ENCODE results near the gene NACC2.

NACC2 gene

DNA sequence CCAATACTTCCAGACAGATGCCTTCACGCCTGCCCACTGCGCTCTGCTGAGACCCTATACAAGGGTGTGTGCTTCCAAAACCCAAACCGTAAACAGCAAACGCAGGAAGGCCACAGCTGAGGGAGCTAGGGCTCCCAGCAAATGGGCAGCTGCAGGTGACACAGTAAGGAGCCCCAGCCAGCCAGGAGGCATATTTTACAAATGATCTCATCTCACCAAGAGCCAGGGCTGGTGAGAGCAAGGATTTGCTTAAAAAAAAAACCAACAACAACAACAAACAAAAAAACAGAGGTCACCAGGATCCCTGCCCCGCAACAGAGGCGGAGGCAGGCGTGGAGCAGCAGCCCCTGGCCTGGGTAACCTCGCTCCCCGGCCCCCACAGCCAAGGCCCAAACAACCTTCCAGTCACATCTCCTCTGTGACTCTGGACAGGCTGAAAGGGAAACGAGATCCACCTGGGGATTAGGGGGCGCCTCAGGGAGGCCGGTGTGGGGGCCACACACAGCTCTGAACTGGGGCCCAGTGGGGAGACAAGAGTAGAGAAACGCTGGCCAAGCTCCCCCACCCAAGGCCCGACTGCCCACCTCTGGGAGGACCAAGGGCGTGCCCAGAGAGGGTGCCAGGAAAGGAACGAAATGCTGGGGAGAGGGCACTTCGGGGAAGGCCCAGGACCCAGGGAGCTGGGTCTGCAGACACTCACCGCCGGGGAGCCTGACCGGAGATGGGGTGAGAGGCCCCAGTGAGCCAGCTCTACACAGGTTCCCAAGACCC, 3.3 kb downstream of the NACC2 start:
- no peak for DNase-seq

DNA sequence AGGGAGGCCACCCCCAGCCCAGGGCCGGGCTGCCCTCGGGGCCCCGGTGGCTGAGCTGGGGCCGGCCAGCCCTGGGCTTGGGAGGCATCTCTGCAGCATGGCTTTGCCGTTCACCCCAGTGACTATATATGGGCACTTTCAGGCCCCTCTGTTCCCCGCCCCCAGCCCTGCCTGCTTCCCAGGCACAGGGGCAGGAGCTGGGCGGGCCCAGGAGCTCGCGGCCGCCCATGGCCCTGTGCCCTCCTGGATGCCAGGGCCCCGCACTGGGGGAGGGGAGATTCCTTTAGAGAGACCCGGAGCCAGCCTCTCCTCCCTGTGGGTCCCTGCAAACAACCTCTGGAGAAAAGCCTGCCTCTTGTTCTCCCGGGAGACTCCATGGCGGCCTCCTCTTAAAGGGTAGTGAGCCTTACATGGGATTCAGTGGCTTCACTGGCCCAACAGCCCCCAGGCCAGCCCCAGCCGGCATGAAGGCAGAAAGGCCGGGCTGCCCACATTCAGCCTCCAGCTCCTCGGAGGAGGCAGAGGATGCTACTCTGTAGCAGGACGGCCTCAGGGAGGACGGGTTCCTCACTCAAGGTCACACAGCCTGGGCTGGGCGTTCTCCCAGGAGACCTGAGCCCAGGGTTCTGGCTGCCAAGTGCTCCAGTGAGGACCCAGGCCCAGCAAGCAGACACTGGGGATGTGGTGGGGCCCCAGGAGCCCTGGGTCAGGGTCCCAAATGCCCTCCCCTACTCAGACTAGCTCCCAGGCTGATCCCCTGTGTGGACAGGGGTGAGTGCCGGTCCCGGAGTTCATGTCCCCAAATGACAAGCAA, 4.1 kb downstream of the NACC2 start:
- no peak for DNase-seq

- no peak for DNase-seq
Measured at GRCh38 chr9:136090056-136090735, 4.9 kb downstream of the NACC2 start.

GRCh38 chr9:136089697-136090045, 5.4 kb downstream of the NACC2 start:
- DNase-seq = no peak

DNA sequence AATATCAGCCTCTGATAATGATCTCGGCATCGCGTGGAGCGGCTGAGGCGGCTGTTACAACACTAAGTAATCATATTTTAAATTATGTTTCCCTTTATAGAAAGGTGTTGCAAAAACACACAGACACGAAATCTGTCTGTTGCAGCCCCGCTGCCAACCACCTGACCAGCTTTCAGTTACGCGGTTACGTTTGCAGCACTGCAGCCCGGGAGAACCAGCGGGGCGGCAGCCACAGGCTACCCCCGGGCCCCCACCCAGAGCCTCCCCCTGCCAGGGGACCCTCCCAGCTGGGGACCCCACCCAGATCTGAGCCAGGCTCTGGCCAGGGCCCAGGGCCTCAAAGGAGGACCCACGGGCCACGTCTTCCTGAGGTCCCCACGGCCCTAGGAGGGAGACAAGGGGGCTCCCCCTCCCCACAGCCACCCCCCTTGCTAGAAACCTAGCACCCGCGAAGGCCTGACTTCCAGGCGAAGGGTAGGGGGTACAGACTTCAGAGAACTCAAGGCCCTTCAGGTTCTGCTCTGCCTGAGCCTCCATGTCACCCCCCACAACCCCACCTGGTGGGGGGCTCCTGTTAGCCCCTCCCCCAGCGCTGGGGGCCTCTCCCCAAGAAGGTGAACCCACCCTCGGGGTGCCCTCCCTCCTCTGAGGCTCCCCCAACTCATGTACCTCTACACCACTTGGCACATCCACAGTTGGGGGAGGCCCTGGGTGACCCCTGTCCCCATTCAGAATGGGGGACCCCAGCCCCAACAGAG, 6.0 kb downstream of the NACC2 start:
- no peak for DNase-seq

GRCh38 chr9:136088481-136088938, 6.6 kb downstream of the NACC2 start:
- DNase-seq = no peak

GRCh38 chr9:136087741-136088480, 7.2 kb downstream of the NACC2 start:
- no peak for DNase-seq

GRCh38 chr9:136086951-136087740, 7.9 kb downstream of the NACC2 start:
- no peak for DNase-seq

DNA sequence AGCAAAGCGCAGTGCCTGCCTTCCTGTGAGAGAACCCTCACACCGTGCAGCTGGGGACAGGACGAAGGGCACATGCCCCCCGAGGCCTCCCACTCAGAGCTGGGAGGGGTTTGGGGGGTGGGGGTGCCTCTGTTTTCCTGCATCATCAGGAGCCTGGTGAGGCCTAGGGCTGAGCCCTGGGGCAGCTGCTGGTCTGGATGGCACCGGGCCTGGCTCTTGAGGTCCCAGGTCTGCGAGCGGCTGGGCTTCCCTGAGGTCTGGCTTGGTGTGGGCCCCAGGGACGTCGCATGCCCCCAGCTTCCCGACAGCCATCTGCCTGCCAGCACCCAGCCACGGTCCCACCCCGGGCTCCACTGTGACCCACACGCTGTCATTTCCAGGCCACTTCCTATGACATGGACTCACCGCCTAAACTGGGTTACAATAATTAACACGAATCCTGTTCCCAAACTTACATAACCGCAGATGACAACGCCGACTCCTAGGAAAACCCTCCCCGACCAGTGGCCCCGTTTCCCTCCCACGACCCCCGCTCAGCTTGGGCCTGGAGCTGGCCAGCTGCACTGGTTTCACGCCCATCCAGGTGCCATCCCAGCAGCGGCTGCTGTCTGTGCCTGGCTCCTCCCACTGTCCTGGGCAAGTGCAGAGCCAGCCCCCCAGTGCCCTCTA, 8.7 kb downstream of the NACC2 start:
- no peak for DNase-seq

GRCh38 chr9:136085815-136086212, 9.3 kb downstream of the NACC2 start:
- no peak for DNase-seq

DNA sequence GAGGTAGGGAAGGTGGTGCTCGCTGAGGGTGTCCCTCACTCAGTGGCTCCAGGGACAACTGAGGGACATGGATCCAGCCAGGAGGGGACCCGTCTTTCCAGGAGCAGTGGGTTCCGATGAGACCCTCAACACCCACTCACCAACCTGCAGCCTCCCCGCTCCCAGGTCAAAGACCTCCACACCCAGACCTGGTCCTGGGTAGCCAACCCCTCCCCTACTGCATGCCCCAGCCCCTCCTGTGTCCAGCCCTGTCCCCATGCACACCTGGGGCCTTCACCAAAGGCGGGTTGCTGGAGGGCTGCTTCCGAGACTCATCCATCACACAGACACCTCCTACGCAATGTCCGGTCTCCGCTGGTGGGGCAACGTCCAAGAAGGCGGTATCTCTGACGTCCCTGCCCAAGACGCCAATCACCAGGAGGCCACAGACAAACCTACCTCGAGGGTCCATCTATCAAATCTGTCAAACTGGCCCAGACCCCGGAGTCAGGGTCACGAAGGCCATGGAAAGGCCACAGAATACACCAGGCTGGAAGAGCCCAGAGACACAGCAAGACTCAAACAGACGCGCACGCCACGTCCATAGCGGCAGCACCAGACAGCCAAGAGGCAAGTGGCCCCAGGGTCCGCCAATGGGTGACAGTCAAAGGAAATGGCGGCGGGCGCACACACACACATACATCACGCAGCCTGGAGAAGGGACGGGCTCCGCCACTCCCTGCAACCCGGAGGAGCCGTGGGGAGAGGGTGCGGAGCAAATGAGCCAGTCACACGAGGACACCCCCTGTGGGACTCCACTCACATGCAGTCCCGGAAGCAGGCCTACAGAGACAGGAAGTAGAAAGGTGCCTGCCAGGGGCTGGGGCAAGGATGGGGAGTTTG, 10.8 kb downstream of the NACC2 start:
- no peak for DNase-seq

GRCh38 chr9:136083558-136084062, 11.5 kb downstream of the NACC2 start:
- DNase-seq = no peak

DNA sequence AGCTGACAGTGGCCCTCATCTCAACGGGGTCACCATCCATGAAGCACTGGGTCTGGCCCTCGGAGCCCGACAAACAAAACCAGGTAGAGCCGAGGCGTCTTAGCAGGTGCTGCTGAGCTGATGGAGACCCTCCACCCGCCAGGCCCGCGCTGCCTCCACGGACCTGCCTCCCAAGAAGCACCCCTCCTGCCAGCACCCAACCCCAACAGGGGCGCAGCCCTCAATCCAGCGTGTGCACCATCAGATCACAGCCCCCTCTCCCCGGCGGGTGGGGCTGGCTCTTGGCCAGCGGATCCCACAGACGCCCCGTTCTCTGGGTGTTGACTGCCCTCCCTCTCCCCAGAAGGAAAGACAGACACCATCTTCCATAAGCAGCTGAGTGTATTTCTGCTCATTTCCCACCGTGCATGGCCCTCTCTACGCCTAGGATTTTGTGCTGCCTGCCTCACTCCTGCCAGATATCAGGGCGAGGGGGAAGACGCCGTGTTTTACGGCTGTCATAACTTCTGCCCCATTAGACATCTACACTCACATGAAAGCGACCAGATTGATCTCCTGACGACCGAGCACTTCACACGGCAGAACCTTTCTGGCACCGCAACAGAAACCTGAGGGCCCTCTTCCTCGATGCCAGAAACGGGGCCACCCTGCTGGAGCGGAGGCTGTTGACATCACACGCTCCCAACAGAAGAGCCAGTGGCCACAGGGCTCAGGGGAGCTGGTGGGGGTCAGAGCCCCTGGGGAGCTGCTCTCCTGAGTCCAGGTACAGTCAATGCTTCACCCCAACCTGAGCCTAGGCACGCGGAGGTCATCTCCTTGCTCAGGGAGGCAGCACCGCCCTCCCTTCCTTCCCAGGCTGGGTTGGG, 12.4 kb downstream of the NACC2 start:
- no peak for DNase-seq

- DNase-seq = peak; percentile 69
Measured at GRCh38 chr9:136081826-136082495, 13.1 kb downstream of the NACC2 start.

DNA sequence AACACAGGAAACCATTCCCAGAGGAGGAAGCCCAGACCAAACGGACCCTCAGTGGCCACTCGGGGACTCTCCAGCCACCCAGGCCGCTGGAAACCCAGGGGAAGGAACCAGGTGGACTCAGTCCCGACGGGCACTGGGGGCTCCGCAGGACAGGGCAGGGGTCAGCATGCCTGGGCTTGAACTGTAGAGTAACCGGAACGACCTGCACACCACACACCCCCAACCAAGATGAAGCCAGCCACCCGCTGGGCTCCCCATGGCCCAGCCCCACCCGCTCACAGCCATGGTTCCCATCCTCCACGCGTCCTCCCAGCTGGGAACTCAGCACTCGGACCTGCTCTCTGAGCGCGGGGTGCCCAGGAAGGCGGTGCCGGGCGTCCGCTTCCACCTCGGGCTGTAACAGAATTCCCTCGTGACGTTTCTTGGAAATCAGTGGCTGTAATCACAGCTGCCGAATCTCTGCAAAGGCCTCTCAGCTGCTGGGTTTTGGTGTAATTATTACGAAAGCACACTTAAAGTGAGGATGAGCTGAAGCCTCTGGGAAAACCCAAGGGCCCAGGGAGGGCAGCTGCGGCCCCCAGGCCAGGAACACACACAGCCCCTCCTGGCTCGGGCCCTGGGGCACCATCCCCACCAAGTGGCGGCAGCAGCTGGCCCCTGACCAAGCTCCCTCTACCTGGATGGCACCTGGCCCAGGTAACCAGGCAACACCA, 13.8 kb downstream of the NACC2 start:
- peak; percentile 46 for DNase-seq

DNA sequence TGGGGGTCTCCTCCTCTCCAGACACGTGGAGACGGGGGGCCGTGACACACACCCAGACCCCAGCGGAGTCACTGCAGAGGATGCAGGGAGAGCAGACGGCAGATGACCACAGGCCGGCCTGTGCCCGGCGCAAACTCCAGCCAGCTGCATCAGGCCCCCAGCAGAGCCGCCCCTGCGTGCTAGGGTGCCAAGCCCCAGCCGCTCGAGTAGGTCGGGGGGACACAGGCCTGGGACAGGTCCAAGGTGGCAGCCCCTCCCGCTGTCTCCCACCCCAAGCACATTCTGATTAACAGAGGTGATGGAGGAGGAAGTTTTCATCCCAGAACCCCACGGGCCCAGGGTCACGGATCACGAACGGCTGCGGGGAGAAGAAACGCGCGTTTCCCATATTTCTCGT, 14.4 kb downstream of the NACC2 start:
- no peak for DNase-seq

DNA sequence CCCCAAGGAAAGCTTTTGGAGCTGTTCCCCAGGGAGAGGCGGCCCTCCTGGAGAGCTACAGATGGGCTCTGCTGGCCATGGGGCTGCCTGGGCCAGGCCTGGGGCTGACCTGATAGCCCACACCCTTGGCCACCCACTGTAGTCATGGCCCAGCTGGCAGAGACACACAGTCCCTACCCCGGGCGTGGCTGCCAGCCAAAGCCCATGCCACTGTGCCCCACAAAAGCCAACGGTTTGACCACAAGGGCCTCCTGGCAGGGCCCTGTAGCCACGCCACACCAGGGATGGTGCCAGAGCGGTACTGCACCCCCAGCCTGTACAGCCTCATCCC, 15.2 kb downstream of the NACC2 start:
- no peak for DNase-seq
